HG03432 (cell line): ENCODE measurements around the gene KLK15.
"Not testable (repeated sequence)": the region's sequence is repeated elsewhere in the genome, so short reads cannot be mapped to it uniquely, and the experiment has no call there.

Source experiments
- ATAC-seq: cut with Tn5 transposase; IDR thresholded peaks from one replicate; pipeline ENCODE4 v1.9.1; 2021; ENCODE audit warnings: mild to moderate bottlenecking, moderate library complexity; ENCODE audit not compliant: unreplicated experiment

KLK15 gene

DNA sequence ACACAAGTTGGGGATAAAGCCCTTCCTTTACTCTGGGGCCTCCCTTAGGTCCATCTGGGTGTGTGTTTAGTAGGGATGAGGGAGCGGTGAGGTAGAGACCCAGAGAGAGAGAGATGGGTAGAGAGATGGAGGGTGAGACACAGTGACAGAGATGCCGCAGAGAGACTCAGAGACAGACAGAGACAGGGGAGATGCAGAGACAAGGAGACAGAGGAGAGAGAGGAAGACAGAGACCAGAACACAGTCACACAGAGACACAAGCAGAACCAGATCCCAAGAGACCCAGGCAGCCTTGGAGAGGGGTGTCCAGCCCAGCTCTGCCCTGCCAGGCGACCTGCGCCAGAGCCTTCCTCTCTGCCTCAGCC lies 12.1 kb downstream of the KLK15 start:
- no peak for ATAC-seq

DNA sequence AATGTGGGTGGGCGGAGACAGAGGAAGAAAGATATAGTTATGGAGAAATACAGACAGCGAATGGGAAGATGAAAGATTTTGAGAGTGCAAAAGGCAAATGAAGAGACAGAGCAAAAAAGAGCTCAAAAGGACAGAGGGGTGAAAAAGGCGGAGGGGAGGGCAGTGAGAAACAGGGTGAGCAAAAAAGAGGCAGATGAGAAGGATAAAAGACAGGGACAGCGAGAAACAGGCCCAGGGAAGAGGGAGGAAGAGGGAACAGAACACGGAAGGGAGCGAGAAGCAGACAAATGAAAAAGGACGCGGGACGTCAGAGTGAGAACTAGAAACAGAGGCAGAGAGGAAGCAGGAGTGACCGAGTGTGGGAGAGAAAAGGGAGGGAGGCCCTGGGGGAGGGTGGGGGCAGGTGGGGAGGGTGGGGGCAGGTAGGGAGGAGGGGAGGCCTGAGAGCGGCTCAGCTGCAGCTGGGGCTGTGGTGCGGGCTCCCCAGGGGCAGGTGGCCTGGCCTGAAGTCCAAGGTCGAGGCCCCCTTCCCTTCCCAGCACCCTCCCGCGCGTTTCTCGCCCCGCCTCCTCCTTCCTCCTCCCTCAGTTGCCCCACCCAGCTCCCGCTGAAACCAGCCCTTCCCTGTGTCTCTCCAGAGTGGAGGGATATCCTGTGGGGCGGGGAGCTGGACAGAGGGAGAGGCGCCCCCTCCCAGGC lies 12.7 kb downstream of the KLK15 start:
- no peak for ATAC-seq

DNA sequence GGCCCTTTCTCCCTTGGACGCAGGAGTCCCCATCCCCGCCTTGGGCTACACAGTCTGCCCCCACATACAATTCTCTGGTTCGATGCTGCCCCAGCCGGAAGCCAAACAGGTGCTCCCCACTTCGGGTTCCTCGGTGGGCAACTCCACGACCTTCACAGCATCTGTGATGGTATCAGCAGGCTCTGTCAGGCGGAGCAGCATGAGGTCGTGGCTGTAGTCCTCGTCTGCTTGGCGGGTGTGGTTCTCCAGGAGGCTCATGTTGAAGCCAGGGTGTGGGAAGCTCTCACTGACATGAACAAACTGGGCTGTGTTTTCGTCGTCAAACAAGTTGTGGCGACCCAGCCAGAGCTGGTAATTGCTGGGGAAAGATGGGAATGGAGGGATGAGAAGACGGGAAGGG lies 13.3 kb downstream of the KLK15 start:
- ATAC-seq: no peak

DNA sequence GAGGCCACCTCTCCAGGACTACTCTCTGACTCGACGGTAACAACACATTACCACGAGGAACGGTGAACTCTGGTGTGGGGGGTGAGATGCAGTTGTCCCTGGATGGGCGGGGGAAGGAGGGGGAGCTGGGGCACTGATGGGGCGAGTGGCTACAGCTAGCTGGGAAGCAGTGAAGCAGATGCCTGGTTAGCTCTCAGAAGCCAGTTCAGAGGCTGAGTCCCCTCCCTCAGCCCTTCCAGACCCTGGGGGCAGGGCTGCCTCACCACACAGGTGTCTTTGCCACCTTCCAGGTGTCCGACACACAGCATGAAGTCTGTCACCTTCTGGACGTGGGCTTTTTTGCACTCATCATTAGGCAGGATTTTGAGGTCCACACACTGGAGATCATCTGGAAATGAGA lies 13.7 kb downstream of the KLK15 start:
- ATAC-seq: no peak

DNA sequence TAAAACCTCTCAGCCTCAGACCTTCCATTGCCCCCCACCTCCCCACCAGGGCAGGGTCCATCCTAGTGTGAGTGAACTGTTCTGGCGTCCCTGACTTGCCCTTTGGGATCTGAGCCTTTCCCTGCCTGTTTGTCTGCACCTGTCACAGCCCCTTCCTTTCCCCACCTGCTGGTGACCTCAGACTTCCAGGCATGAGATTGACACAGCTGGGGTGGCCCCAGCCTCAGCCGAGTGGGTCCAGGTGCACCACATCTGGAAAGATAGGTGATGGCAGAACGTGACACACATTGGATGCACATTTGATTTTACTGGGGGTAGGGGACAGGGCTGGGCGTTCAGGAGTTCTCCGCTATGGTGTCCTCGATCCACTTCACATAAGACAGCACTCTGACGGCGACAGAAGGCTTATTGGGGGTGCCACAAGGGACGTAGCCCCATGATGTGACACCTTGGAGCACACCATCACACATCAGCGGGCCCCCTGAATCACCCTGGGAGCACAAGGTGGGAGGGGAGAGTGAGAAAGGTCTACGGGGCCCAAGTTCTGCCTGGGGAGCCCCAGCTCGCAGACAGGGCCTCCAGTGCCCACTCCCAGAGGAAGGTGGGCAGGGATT lies 14.4 kb downstream of the KLK15 start:
- no peak for ATAC-seq

DNA sequence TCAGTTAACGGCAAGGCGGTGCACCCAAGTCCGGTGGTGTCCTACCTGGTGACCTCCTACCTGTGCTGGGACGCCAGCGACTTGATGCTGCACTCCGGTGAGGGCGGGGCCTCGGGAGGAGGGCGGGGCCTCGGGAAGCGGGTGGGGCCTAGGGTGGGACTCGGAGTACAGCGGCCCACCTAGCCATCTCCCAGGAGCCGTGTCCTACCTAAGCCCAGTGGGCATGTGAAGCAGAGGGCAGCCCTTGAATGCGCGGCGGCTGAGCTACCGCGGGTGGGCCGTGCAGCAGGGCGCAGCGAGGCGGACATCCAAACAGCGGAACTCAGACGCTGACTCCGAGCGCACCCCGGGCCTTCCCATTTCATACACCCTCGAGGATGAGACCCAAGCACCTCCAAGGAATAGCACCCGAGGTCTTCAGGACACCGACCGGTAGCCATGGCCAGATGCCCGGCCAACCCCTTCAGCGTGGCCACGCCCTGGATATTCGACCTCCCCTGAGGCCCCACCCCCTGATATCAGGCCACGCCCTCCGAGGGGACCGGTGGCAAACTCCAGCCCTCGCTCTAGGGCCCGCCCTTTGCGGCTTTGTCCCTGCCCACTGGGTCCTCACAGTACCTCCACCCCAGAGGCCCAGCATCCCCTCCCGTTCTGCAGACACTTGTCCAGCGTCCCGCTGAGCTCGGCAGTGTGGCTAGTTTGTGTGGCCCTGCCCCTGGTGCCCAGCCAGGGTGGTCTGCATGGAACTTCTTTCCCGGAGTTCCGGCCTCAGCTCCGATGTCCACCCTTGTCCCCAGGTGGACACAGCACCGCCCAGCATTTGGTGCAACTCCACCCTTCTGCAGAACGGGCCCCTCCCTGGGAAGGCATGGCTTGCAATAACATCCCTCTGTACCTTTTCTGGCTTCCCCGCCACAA lies 15.2 kb downstream of the KLK15 start:
- ATAC-seq: peak; percentile 56

DNA sequence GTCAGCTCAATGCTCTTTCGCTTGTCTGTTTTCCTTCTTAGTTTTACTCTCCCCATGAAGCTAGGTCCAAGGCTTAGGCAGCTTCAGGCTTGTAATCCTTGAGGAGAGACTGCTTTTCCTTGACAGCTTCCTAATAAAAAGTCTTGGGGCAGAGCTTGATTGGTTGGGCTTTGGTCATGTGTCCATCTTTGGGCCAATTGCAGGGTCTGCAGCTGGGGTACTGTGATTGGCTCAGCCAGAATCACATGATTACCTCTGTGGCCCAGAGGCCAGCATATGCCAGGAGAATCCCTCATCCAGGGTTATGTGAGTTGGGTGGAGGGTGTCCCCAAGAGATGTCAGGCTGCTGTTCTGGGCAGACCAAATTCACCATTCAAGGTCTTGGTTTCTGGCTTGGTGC lies 17.9 kb downstream of the KLK15 start:
- no peak for ATAC-seq

DNA sequence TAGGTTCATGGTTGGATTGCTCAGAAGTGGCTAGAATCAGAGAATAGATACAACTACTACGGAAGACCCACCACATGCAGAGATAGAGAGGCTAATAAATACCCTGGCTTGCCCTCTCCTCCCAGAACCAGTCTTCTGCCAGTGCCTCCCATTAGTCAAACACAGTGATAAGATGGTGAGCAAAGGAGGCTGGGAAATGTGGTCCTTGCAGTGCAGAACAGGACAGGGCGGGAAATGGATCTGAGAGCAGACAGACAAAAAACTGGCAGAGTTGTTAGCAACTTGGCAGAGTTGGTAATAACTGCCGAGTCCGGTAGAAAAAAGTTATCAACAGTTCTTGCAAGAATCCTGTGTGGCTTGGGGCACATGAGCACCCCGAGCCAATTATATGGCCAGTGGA lies 18.5 kb downstream of the KLK15 start:
- no peak for ATAC-seq

DNA sequence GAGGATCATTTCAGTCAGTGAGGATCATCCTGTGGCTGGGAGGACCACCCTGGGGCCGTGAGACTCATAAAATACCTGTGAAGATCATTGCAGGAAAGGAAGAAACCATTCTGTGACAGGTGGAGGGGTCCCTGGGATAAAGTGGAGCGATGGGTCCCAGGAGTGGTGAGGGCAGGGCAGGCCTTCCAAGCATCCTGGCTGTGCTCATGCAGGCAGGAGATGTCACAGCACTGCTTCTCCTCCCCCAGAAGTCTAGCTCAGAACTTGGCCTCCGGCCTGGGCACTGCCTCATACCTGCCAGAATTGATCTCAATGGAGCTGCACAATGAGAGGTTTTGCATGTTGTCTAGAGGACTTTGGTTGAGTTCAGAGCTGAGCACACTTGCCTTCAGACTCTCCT lies 20.9 kb downstream of the KLK15 start:
- ATAC-seq: no peak

DNA sequence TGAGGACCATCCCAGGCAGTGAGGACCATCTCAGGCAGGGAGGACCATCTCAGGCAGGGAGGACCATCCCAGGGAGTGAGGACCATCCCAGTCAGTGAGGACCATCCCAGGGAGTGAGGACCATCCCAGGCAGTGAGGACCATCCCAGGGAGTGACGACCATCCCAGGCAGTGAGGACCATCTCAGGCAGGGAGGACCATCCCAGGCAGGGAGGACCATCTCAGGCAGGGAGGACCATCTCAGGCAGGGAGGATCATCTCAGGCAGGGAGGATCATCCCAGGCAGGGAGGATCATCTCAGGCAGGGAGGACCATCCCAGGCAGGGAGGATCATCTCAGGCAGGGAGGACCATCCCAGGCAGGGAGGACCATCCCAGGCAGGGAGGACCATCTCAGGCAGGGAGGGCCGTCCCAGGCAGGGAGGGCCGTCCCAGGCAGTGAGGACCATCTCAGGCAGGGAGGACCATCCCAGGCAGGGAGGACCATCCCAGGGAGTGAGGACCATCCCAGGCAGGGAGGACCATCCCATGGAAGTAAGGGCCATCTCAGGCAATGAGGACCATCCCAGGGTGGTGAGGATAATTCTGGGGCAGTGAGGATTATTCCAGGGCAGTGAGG lies 21.6 kb downstream of the KLK15 start:
- not testable (repeated sequence) for ATAC-seq

DNA sequence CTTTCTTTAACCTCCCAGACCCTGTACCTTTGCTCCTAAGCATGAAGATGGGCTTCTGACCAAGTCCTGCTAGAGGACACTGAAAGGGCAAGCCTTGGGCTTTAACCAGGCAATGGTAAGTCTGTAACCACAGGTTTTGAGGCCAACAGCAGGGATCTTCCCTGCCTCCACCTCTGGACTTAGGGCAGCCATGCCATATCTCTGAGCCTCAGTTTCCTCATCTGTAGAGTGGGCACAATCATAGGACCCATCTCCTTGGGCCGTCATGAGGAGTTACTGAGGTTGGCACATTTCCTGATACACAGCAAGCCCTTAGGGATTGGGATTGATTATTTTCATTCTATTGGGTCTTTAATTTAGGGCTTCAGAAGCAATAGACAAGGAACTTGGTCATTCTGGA lies 24.5 kb downstream of the KLK15 start:
- ATAC-seq: no peak

DNA sequence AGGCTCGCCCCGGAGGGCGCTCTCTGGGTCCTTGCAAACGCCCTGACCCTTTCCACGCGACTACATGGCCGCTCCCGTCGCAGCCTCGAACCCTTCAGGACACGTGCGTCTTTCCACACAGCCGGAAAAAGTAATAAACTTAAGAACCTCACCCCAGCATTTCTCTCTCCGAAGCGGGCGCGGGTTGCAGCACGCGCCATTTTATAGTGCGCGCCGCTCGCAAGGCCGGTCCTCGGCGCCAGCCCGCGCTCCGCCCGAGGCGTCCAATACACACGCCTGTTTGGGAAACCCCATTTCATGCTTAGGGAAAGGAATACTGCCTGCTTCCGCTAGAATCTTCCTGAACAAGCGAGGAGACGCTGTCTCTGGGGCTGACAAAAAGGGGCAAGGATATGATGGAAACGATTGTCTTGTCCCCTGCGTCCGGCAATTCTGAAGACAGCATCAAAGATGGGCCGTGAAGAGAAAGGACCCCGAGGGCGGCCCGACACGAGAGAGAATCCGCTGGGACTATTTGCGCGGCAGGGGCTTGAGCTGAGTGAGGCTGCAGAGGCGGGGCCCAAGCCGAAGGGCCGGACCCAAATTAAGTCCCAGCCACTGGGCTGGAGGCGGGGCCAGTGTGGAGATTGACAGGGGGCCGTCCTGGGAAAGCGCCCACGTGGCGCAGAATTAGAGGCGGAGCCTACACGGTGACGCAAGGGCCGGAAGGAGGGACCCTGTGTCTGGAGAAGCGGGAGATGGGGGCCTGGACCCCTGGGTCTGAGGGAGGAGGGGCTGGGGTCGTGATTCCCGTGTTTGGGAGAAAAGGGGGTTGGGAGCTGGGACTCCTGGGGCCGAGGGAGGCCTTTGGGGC lies 28.7 kb downstream of the KLK15 start:
- ATAC-seq: peak; percentile 90

DNA sequence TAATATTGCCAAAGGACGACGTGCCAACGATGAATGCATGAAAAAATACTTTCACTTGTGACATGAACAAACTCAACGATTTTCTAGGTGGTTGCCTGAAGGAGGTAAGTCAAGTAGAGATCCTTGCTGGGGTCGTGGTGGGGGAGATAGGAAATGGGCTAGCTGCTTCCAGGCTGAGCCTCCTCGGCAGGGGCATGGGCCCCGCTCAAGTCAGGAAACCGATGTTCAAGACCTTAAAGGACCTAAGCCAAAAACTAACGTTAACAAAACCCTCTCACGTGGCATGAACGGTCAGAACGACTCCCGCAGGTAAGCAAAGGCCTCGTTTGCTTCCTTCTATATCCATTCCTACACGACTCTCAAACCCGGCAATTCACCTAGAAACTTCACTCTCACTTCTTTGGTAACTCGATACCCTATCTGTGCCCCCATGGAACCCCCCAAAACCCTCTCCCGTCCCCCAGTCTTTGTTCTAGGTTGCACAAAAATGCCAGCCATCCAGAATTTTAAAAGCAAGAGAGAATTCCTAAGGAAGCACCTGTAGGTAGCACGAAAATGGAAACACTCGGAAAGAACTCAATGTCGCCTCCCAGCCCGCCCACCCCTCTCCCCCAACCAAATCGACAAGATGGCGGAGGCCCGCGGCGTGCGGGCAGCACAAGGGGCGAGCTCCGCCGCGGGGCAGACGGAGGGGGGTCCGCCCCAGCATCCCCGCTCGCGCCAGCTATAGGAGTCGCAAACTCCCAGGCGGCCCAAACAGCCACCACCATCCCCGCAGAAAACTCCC lies 29.5 kb downstream of the KLK15 start:
- ATAC-seq: peak; percentile 15

DNA sequence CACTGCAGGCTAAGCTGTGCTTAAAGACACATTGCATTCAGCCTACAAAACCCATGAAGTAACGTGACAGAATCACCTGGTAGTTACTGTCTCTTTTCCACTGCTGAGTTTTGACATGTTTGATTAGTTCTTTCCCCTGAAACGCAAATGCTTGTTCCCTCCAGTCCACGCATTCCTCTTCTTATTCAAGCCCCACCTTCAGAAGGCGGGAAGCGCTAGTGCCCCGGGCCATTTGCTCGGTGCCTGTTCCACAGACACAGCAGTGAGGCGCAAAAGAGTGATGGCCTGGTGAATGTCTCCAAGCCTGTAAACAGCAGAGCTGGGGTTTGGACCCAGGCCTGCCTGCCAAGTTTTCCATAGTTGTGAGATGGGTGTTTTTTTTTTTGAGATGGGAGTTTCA lies 32.3 kb downstream of the KLK15 start:
- ATAC-seq: no peak

DNA sequence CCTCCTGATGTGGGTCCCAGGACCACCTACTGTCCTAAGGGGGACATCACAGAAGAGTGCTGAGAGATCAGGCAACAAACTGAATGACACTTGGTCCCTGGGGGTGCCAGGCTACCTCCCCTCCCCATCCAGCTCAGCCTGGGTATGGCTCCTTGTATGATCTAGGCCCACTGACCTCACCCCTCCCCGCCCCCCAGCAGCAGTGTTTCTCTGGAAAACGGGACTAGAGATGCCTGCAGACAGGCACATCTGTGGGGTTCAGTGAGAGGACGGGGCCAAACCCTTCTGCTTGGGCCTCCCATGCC lies 33.9 kb downstream of the KLK15 start:
- no peak for ATAC-seq

DNA sequence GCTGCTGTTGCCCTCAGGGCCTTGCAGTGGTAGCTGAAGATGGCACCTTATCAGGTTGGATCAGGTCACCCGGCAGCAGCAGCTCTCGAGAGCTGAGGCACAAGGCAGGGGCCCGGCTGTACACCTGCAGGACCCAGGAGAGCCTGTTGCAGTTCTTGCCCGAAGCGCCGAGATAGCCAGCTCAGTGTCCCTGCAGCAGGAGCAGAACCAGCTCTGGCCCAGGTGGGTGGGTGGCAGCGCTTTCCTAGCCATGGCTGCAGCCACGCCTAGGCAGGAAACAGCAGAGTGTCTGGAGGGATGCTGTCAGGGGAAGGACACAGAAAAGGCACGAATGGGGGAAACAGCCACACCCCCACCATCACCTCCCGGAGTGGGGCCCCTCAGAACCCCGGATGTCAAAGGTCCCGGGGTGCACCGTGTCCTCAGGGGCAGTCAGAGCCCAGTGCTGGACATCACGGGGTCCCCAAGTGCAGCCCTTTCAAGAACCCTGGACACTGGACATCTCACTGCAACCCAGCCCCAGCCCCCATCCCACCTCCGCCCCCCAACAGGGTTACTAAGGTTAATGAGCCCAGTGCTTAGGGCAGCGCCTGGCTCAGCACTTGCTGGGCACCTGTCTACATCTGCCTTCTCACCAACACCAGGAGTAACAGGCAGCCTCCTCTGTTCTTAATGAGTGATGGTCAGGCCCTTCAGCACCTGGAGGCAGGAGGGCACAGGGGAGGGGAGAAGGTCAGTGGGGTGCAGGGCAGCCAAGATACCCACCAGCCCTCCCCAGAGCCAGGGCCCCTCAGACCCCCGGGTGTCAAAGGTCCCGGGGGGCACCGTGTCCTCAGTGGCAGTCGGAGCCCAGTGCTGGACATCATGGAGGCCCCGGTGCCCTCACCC lies 34.5 kb downstream of the KLK15 start:
- ATAC-seq: no peak

DNA sequence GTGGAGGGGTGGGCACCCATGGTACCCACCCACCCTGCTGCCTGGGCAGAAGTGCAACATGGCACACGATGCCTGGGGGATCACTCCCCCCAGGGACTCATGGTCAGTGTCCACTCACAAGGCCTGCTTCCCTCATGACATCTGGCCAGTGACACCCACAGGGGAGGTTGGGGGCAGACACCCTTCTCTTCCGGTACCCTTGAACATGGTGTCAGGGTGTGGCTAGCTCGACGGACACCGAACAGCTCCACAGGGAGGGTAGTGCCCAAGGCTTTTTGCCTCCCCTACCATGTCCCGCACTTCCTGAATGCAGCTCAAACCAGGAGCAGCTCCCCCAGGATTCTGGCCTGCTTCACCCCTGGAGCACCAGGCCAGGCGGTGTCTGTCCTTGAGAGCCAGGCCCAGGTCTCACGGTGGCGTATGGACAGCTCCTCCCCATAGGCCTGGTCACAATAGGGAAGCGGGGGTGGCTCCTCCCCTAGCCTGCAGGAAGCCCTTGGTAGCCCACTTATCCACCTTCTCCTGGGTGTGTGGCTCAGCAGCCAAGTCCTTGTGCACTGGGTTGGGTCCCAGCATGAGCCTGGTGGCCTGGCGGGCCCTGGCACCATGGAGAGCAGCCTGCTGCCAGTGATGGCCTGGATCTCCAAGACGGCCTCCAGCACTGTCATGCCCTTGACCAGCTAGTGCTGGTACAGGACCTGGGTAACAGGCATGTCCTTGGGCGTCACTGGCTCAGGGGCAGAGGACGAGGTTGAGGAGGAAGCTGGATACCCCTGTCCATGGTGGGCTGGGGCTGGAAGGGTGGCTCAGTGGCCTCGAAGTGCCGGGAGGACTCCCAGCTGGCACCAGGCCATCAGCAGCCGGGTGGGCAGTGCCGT lies 35.4 kb downstream of the KLK15 start:
- no peak for ATAC-seq

DNA sequence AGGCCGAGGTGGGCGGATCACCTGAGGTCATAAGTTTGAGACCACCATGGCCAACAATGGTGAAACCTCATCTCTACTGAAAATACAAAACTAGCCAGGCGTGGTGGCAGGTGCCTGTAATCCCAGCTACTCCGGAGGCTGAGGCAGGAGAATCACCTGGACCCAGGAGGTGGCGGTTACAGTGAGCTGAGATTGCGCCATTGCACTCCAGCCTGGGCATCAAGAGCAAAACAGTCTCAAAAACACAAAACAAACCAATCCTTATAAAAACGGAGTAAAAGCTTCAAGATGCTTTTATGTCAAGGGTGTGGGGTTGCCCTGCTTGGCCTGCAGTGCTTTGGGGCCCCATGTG lies 36.0 kb downstream of the KLK15 start:
- no peak for ATAC-seq
